RWPE1 (cell line): ENCODE measurements around the gene KCTD21.
A peak's percentile ranks its signal among the peaks of the same experiment; 100 is the strongest.
"Not testable (repeated sequence)": the region's sequence is repeated elsewhere in the genome, so short reads cannot be mapped to it uniquely, and the experiment has no call there.

Experiments used
- CTCF ChIA-PET: fragments of 350-600 bp; sonication (Branson Sonifier 250); formaldehyde crosslinking; extraction: SDS; loops from one replicate; lab custom pipeline; 2021; lab: Yijun Ruan, JAX
- POLR2A ChIA-PET: fragments of 400-600 bp; formaldehyde crosslinking; extraction: SDS; loops from one replicate; lab custom pipeline; 2020; ENCODE audit warnings: antibody characterized with exemption; ENCODE audit not compliant: low non-redundant PET; lab: Yijun Ruan, JAX
- DNase-seq: peaks from one replicate; pipeline ENCODE4 v3.0.0; 2012; ENCODE audit warnings: low spot score
- H3K27ac ChIP-seq: fragments of 450-650 bp; 2 replicates; pipeline ENCODE4 v1.5.1; 2017
- TF ChIP-seq, protein P1 (sequence below): fragments of 450-650 bp; conservative IDR thresholded peaks from 2 replicates; pipeline ENCODE4 v1.5.1; 2017; ENCODE audit warnings: low read depth, mild to moderate bottlenecking

The KCTD21 gene

DNA sequence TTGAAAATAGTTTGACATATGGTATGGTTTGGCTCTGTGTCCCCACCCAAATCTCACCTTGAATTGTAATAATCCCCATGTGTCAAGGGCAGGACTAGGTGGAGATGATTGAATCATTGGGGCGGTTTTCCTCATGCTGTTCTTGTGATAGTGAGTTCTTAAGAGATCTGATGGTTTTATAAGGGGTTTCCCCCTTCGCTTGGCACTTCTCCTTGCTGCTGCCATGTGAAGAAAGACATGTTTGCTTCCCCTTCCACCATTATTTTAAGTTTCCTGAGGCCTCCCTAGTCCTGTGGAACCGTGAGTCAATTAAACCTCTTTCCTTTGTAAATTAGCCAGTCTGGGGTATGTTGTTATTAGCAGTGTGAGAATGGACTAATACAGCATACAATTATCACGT is 7.7 kb downstream of the KCTD21 start:
- ChIA-PET POLR2A (no interaction called here), CTCF (no interaction called here)
- H3K27ac ChIP-seq, result no peak overlapping the region
- TF ChIP-seq, protein P1, sequence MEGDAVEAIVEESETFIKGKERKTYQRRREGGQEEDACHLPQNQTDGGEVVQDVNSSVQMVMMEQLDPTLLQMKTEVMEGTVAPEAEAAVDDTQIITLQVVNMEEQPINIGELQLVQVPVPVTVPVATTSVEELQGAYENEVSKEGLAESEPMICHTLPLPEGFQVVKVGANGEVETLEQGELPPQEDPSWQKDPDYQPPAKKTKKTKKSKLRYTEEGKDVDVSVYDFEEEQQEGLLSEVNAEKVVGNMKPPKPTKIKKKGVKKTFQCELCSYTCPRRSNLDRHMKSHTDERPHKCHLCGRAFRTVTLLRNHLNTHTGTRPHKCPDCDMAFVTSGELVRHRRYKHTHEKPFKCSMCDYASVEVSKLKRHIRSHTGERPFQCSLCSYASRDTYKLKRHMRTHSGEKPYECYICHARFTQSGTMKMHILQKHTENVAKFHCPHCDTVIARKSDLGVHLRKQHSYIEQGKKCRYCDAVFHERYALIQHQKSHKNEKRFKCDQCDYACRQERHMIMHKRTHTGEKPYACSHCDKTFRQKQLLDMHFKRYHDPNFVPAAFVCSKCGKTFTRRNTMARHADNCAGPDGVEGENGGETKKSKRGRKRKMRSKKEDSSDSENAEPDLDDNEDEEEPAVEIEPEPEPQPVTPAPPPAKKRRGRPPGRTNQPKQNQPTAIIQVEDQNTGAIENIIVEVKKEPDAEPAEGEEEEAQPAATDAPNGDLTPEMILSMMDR, result no peak
- no peak for DNase-seq

DNA sequence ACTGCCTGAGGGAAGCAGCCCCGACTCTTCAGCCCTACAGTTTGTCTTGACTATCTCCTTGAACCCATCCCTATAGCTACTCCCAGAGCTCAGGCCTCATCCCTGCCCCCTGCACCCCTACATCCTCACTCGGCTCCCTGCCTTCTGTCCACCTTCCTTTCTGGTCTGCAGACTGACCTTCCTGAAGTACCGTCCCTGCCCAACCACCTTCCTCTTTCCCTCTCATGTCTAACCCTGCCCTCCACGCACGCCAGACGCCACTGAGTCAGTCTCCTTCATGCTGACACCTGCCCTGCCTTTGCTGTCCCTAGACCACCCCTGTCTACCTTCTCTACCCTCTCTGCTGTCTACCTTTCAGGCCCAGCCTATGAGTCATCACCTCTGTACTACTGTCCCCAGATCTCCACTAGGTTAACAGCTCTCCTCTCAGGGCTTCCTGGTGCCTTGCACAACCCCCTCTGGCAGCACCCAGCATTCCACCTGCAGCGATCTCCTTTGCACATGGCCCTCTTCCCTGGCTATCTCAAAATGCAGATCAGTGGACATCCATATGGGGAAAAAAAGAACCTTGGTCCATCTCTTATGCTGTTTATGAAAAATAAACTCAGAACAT is 8.9 kb downstream of the KCTD21 start:
- peak overlapping the region; percentile 24; the same call in 1 of the 2 replicates for H3K27ac ChIP-seq
- TF ChIP-seq, protein P1, result no peak
- peak; percentile 12 for DNase-seq
- ChIA-PET CTCF (interaction anchor here (0.6 kb wide), 1 partner anchor 614 kb away, joined by 3 read pairs; no protein-coding TSS in a partner anchor), POLR2A (no interaction called here)

DNA sequence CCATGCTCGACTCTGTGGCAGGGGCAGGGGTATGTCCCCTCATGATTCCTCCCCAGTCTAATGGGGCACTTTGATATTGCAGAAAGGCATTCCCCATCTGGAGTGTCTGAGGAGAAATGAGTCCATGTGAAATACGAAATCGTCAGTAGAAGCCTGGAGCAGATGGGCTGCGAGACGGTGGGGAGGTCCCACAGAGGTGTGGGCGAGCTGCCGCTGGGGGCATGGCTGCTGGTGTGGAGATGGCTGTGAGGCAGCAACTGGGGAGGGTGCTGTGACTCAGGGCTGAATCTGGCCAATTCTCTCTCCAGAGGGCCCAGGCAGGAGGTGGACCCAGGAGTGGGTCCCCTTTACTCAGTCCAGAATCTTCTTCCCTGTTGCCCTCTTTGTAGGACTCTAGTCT is 11.2 kb downstream of the KCTD21 start:
- ChIA-PET POLR2A (no interaction called here), CTCF (no interaction called here)
- DNase-seq, result no peak
- TF ChIP-seq, protein P1, result no peak
- no peak overlapping the region for H3K27ac ChIP-seq

DNA sequence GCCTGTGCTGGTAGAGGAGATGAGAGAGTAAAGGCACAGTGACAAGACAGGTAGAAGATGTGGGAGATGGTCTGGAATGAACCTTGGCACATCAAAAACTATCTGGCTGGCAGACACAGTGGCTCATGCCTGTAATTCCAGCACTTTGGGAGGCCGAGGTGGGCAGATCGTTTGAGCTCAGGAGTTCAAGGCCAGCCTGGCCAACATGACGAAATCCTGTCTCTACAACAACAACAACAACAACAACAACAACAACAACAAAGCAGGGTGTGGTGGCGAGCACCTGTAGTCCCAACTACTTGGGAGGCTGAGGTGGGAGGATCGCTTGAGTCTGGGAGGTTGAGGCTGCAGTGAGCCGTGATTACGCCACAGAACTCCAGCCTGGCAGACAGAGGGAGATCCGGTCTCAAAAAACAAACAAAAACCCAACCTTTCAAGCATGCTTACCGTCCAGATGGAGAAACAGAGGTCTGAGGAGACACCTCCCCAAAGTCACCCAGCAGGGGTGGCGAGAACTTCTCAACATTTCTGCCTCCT is 11.8 kb downstream of the KCTD21 start:
- CTCF ChIA-PET, result no interaction called here
- POLR2A ChIA-PET, result no interaction called here
- TF ChIP-seq, protein P1, result no peak
- no peak for DNase-seq
- H3K27ac ChIP-seq, result no peak overlapping the region

DNA sequence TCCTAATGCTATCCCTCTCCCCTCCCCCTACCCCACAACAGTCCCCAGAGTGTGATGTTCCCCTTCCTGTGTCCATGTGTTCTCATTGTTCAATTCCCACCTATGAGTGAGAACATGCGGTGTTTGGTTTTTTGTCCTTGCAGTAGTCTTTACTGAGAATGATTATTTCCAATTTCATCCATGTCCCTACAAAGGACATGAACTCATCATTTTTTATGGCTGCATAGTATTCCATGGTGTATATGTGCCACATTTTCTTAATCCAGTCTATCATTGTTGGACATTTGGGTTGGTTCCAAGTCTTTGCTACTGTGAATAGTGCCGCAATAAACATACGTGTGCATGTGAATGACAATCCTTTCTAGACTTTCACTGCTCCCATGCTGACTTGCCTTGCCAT is 12.6 kb downstream of the KCTD21 start:
- POLR2A ChIA-PET, DNase-seq, H3K27ac ChIP-seq, CTCF ChIA-PET: not testable (repeated sequence)

DNA sequence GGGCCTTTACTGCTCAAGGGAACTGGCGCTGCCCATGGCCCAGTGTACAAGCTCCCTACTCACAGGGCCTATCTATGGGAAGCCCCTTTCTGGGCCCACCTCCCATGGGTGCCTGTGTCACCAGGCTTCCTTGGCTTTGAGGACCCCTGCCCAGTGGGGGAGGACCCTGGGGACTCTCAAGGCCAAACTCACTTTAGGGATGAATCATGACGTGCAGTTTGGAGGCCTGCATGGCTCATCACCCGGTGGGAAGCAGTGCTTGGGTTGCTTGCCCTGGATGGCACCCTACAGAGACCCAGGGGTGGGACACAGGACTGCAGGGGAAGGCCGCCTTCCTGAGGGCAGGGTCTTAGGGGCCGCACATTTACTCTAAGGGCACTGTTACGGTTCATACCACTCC is 16.5 kb downstream of the KCTD21 start:
- DNase-seq, result no peak
- ChIA-PET POLR2A (no interaction called here), CTCF (no interaction called here)
- TF ChIP-seq, protein P1, result no peak
- no peak overlapping the region for H3K27ac ChIP-seq

DNA sequence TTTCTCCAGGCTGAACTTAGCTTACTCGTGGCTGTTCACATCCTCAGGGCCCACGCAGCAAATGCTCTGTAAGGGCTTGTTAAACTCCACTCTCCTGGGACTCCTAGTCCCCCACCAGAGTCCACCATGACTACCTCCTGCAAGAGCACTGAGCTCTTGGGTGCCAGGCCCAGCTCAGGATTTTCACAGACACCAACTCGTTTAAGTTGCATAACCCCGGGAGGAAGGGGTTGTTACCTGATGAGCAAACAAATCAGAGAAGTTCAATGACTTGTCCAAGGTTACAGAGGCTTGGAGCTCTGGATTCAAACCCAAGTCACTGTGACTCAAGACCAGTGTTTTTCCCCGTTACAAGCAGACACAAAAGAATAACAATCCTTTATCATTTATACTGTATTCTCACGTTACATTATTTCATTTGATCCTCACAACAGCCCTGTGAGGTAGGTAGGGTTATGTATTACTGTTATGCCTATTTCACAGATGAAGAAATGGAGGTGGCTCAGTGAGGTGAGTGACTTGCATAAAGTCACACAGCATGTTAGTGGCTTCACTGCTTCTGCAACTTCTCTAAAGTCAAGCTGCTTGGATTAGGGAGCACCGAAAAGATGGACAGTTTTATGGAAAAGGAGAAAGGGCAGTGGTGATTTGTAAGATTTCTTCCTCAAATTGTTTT is 17.4 kb downstream of the KCTD21 start:
- ChIA-PET POLR2A (interaction anchor here (0.5 to 0.6 kb wide), 2 partner anchors 365 to 1056 kb away, joined by 3 to 4 read pairs; no protein-coding TSS in a partner anchor), CTCF (interaction anchor here (1.1 kb wide), 1 partner anchor 21 kb away, joined by 3 read pairs; no protein-coding TSS in a partner anchor)
- H3K27ac ChIP-seq, result no peak overlapping the region
- DNase-seq, result no peak
- TF ChIP-seq, protein P1, result no peak
